Adrenal gland (tissue), 12 donors: ENCODE results near the gene TMEM62. TPM values are rescaled to one million over a fixed set of nuclear protein-coding genes. Genes with fewer than 3 reads are reported as not detected.

Source experiments
- DNase-seq, 7 donors: peaks; one replicate each; pipeline ENCODE4 v3.0.0-alpha.2; 2019 to 2020
- H3K27ac ChIP-seq, 5 donors: fragments of 200-600 bp; sonication (generic) in 4 of 5; 1 replicate in 3 of 5; 2 replicates in 2 of 5; pipeline versions ENCODE4 v1.5.1 to v1.8.0; 2016 to 2020; ENCODE audit warnings: mild to moderate bottlenecking in 1 of 5
- H3K27me3 ChIP-seq: fragments of 200-600 bp; 2 replicates; pipeline ENCODE4 v1.8.0; 2021
- H3K36me3 ChIP-seq, 2 donors: fragments of 200-600 bp; replicated peaks in 1 of 2; 1 replicate in 1 of 2; 2 replicates in 1 of 2; pipeline versions ENCODE4 v1.5.1 to v1.8.0; 2018 to 2022
- H3K4me1 ChIP-seq, 2 donors: fragments of 200-600 bp; replicated peaks in 1 of 2; 1 replicate in 1 of 2; 2 replicates in 1 of 2; pipeline versions ENCODE4 v1.5.1 to v1.8.0; 2018 to 2021
- H3K4me3 ChIP-seq, 4 donors: fragments of 200-600 bp; sonication (generic) in 3 of 4; one replicate each; pipeline ENCODE4 v1.5.1; 2016 to 2018
- H3K9me3 ChIP-seq, 3 donors: fragments of 200-600 bp; sonication (generic) in 1 of 3; replicated peaks in 1 of 3; 1 replicate in 2 of 3; 2 replicates in 1 of 3; pipeline versions ENCODE4 v1.5.1 to v1.8.0; 2016 to 2021
- POLR2A ChIP-seq, 2 donors: fragments of 450-650 bp; IDR thresholded peaks; one replicate each; pipeline ENCODE4 v1.6.1; 2017; ENCODE audit warnings: antibody characterized with exemption in 2 of 2, mild to moderate bottlenecking in 2 of 2, moderate library complexity in 1 of 2
- WGBS, 4 donors: extraction: QIAGEN DNeasy Blood & Tissue Kit in 2 of 4; methylation state at CpG; one replicate each; pipeline versions ENCODE4 v1.1.5 to v1.1.7; 2013 to 2017; 5-methylcytosine and 5-hydroxymethylcytosine counted together
- intact Hi-C, 2 donors: fragments of 100-400 bp; cut with DNase I; formaldehyde crosslinking; loops; one replicate each; pipeline versions ENCODE4 v1.14.1 to v1.15.0; 2022 to 2023
- polyA plus RNA-seq, 3 donors: library from polyadenylated mRNA; stranded (reverse); fragments of 200-250 nt in 2 of 3; fragments of 350-450 nt in 1 of 3; fragmentation: Illumina TruSeq in 1 of 3; extraction: RNeasy Lipid Tissue Mini Kit (QIAGEN cat#74804) in 1 of 3; gene quantifications; one replicate each; pipeline ENCODE4 v1.2.3, GENCODE V29; 2013 to 2014
- total RNA-seq, 9 donors: library from RNA; depleted of rRNA in 4 of 9; stranded (reverse); fragments of >200 nt in 4 of 9; fragments of 120-200 nt in 1 of 9; fragmentation: NEBNext Ultra II Directional in 1 of 9; extraction: Animal tissue kit (Norgen Biotek cat#: 25700) in 1 of 9; gene quantifications; one replicate each; pipeline versions ENCODE4 v1.1.0 to v1.2.4, GENCODE V29; 2013 to 2023
- TF ChIP-seq, protein P1 (sequence below), 6 experiments: fragments of 450-650 bp in 4 of 6; fragments of 200-600 bp in 2 of 6; sonication (generic) in 1 of 6; IDR thresholded peaks; 1 replicate in 5 of 6; 2 replicates in 1 of 6; pipeline versions ENCODE4 v1.5.1 to v1.8.0; 2016 to 2021; ENCODE audit warnings: antibody characterized with exemption in 6 of 6, mild to moderate bottlenecking in 2 of 6, moderate library complexity in 1 of 6
- donor health status: healthy with polysubstance abuse.
- donor health status: Bipolar disorder and iron deficiency.
- donor health status: DM: yes; HTN: yes; CAD: no.
- donor health status: DM: no; HTN: no; CAD: no.
- donor health status: DM: no; HTN: no; CAD: no.
- donor health status: DM: yes; HTN: yes; CAD: no.

TMEM62 gene
- total and polyA plus RNA-seq, 12 donors: 11.3 to 25.9 (median 18.4) TPM

DNA sequence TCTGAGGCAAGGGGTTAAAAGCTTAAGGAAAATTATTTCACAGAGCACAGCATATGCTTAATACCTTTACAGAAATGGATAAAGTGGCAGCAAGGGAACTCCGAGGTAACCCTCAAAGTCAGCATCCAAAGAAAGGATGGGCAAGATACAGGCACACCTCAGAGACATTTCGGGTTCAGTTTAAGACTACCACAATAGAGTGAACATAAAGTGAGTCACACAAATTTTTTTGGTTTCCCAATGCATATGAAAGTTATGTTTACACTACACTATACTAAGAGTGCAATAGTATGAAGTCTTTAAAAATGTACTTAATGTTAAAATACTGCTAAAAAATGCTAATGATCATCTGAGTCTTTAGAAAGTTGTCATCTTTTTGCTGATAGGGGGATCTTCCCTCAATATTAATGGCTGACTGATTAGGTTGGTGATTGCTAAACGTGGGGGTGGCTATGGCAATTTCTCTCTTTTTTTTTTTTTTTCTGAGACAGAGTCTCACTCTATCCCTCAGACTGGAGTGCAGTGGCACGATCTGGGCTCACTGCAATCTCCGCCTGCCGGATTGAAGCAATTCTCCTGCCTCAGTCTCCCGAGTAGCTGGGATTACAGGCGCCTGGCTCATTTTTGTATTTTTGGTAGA is 37.6 kb upstream of the TMEM62 start:
- H3K27ac ChIP-seq: no peak overlapping the region
- no peak overlapping the region for H3K4me3 ChIP-seq
- DNase-seq: no peak
- H3K27me3 ChIP-seq: no peaks in the 10 kb centered on the region
- peaks cover 0 to 5% of the 10 kb centered on the region in 2 donors for H3K4me1 ChIP-seq
- TF ChIP-seq, protein P1, sequence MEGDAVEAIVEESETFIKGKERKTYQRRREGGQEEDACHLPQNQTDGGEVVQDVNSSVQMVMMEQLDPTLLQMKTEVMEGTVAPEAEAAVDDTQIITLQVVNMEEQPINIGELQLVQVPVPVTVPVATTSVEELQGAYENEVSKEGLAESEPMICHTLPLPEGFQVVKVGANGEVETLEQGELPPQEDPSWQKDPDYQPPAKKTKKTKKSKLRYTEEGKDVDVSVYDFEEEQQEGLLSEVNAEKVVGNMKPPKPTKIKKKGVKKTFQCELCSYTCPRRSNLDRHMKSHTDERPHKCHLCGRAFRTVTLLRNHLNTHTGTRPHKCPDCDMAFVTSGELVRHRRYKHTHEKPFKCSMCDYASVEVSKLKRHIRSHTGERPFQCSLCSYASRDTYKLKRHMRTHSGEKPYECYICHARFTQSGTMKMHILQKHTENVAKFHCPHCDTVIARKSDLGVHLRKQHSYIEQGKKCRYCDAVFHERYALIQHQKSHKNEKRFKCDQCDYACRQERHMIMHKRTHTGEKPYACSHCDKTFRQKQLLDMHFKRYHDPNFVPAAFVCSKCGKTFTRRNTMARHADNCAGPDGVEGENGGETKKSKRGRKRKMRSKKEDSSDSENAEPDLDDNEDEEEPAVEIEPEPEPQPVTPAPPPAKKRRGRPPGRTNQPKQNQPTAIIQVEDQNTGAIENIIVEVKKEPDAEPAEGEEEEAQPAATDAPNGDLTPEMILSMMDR (IDR thresholded peaks at IDR 0.05): no peak
- no peak for TF ChIP-seq POLR2A (IDR thresholded peaks at IDR 0.05)
- peaks cover 0 to 9% of the 10 kb centered on the region in 2 donors for H3K36me3 ChIP-seq
- WGBS, 4 donors: 93 to 95% (median 93%) methylated on average over 8 of the region's 8 CpGs
- intact Hi-C loops: no loop called here
- H3K9me3 ChIP-seq: no peaks in the 10 kb centered on the region

GRCh38 chr15:43096411-43096810 is 37.0 kb upstream of the TMEM62 start:
- 97 to 100% (median 99%) methylated on average over 5 to 6 of the region's 6 CpGs for WGBS, 4 donors
- no peak for TF ChIP-seq POLR2A (IDR thresholded peaks at IDR 0.05)
- TF ChIP-seq, protein P1 (IDR thresholded peaks at IDR 0.05): no peak
- no peak for DNase-seq
- H3K27me3 ChIP-seq: no peaks in the 10 kb centered on the region
- intact Hi-C loops: no loop called here
- no peaks in the 10 kb centered on the region for H3K9me3 ChIP-seq
- peaks cover 0 to 13% of the 10 kb centered on the region in 2 donors for H3K36me3 ChIP-seq
- no peak overlapping the region for H3K27ac ChIP-seq
- H3K4me3 ChIP-seq: no peak overlapping the region
- H3K4me1 ChIP-seq: peaks cover 0 to 5% of the 10 kb centered on the region in 2 donors

DNA sequence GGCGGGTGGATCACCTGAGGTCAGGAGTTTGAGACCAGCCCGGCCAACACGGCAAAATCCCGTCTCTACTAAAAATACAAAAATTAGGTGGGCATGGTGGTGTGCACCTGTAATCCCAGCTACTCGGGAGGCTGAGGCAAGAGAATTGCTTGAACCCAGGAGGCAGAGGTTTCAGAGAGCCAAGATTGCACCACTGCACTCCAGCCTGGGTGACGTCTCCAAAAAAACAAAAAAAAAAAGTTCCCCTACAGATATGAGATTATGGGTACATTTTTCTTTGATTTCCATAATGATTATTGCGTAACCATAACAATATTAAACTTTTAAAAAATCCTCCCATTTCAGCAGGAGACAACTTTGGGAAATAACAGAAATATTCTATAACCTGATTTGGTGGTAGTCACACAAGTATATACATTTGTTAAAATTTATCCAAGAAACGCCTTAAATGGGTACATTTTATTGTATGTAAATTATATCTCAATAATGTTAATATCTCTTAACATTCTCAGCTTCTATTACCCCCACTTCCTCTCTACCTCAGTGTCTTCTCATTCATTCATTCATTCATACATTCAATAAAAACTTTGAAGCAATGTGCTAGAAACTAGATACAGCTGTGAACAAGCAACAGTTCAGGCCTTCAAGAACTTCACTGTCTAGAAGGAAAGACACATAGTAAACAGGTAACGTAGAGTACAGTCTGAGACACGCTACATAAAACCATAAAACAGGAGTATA is 34.1 kb upstream of the TMEM62 start:
- TF ChIP-seq, protein P1 (IDR thresholded peaks at IDR 0.05): no peak
- no peak for TF ChIP-seq POLR2A (IDR thresholded peaks at IDR 0.05)
- no peak overlapping the region for H3K4me3 ChIP-seq
- peaks cover 0 to 13% of the 10 kb centered on the region in 2 donors for H3K36me3 ChIP-seq
- H3K4me1 ChIP-seq: peaks cover 0 to 13% of the 10 kb centered on the region in 2 donors
- DNase-seq: no peak
- H3K9me3 ChIP-seq: no peaks in the 10 kb centered on the region
- H3K27ac ChIP-seq: no peak overlapping the region
- intact Hi-C loops: no loop called here
- H3K27me3 ChIP-seq: no peaks in the 10 kb centered on the region
- WGBS, 4 donors: 96 to 99% (median 98%) methylated on average over 10 of the region's 10 CpGs

DNA sequence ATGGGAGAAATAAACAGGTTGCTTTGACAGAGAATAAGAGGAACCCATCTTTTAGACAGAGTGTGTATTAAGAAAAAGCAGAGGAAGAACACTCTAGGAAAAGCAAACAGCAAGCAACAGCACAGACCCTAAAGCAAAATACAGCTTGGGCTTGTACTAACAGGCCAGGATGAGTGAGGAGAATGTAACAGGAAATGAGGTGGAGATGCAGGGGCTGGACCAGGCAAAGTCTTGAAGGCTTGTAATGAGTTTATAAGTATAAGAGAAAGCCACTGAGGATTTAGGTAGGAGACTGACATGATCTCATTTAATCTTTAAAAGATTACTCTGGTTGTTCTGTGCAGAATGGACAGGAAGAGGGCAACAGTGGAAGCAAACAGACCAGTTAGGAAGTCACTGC is 32.4 kb upstream of the TMEM62 start:
- Histone ChIP-seq H3K27ac (no peak overlapping the region), H3K4me1 (peaks cover 4 to 17% of the 10 kb centered on the region in 2 donors), H3K9me3 (no peaks in the 10 kb centered on the region), H3K36me3 (peaks cover 0 to 13% of the 10 kb centered on the region in 2 donors), H3K4me3 (no peak overlapping the region), H3K27me3 (no peaks in the 10 kb centered on the region)
- intact Hi-C loops: no loop called here
- TF ChIP-seq, protein P1 (IDR thresholded peaks at IDR 0.05): no peak
- no peak for TF ChIP-seq POLR2A (IDR thresholded peaks at IDR 0.05)
- DNase-seq: no peak
